Brain microvascular endothelial cell (primary cell): Measurements from ENCODE around the gene APP.

Experiments
- DNase-seq: peaks from one replicate; pipeline ENCODE4 v3.0.0-alpha.2; 2020
- H3K27ac ChIP-seq: fragments of 250-450 bp; sonication (Bioruptor Pico); 2 replicates; pipeline ENCODE4 v1.5.1; 2020; ENCODE audit warnings: mild to moderate bottlenecking, moderate library complexity
- H3K27me3 ChIP-seq: fragments of 250-450 bp; sonication (Bioruptor Pico); replicated peaks from 2 replicates; pipeline ENCODE4 v1.5.1; 2020; ENCODE audit warnings: mild to moderate bottlenecking
- H3K36me3 ChIP-seq: fragments of 250-450 bp; sonication (Bioruptor Pico); replicated peaks from 2 replicates; pipeline ENCODE4 v1.5.1; 2020; ENCODE audit warnings: mild to moderate bottlenecking
- H3K4me3 ChIP-seq: 2 replicates; pipeline ENCODE4 v1.5.1; 2011; ENCODE audit warnings: low read depth, mild to moderate bottlenecking, control low read depth, low read length, moderate library complexity
- CTCF ChIP-seq: IDR thresholded peaks from 2 replicates; pipeline ENCODE4 v1.5.1; 2011; ENCODE audit warnings: low read depth, mild to moderate bottlenecking, moderate library complexity, low read length, control low read depth, inconsistent platforms; ENCODE audit errors: missing control alignments
- in situ Hi-C: cut with HindIII; loops from 2 replicates; pipeline ENCODE4 v1.10.0; 2017; ENCODE audit warnings: low sequenced_read_pairs, low pct_ligation_motif_present

Gene APP

GRCh38 chr21:25944672-25945213, 225.8 kb downstream of the APP start:
- DNase-seq = no peak
- H3K27me3 ChIP-seq = no peaks in the 10 kb centered on the region
- H3K4me3 ChIP-seq = no peak overlapping the region
- in situ Hi-C loops = no loop called here
- H3K36me3 ChIP-seq = peaks cover 8% of the 10 kb centered on the region
- H3K27ac ChIP-seq = no peak overlapping the region
- TF ChIP-seq CTCF = no peak

- DNase-seq = no peak
- no peak overlapping the region for H3K4me3 ChIP-seq
- in situ Hi-C loops = no loop called here
- peaks cover 8% of the 10 kb centered on the region for H3K36me3 ChIP-seq
- H3K27me3 ChIP-seq = no peaks in the 10 kb centered on the region
- TF ChIP-seq CTCF = no peak
- no peak overlapping the region for H3K27ac ChIP-seq
Measured at GRCh38 chr21:25944082-25944481, 226.5 kb downstream of the APP start.

DNA sequence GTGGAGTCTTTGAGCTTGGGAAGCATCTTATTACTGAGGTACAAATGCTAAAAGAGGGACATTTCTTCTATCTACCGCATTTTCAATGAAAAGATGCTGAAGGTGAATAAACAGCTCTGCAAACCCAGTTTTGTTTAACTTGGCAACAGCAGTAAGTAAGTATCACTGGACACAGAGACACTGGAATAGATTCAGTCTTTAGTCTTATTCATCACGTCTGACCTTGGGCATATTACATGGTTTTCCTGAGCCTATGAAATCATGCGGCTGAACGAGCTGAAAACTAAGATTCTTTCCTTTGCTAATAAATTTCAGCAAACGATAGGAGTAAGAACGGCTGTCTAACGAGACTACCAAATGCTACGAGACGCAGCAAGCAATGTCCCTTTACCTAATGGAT, 228.4 kb downstream of the APP start:
- Histone ChIP-seq H3K36me3 (peaks cover 6% of the 10 kb centered on the region), H3K27me3 (no peaks in the 10 kb centered on the region), H3K27ac (no peak overlapping the region), H3K4me3 (no peak overlapping the region)
- DNase-seq = no peak
- in situ Hi-C loops = no loop called here
- TF ChIP-seq CTCF = no peak

DNA sequence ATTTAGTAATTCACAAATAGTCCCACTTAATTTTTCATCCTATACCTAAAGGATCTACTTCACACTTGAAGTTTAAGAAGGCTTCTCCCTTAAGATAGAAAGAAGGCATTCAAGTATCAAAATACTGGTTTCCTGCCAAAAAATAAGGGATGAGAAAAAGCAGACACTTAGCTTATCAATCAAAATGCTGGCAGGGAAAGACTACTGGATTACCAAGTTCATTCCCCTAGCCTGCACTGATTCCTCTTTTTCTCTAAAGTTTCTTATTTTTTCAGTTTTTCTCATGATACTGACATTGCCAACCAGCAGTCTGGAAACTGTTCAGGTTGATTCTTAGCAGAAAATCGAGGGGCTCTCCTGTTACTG, 231.2 kb downstream of the APP start:
- in situ Hi-C loops = no loop called here
- no peaks in the 10 kb centered on the region for H3K36me3 ChIP-seq
- no peak for DNase-seq
- H3K27me3 ChIP-seq = no peaks in the 10 kb centered on the region
- H3K27ac ChIP-seq = no peak overlapping the region
- no peak for TF ChIP-seq CTCF
- H3K4me3 ChIP-seq = no peak overlapping the region

DNA sequence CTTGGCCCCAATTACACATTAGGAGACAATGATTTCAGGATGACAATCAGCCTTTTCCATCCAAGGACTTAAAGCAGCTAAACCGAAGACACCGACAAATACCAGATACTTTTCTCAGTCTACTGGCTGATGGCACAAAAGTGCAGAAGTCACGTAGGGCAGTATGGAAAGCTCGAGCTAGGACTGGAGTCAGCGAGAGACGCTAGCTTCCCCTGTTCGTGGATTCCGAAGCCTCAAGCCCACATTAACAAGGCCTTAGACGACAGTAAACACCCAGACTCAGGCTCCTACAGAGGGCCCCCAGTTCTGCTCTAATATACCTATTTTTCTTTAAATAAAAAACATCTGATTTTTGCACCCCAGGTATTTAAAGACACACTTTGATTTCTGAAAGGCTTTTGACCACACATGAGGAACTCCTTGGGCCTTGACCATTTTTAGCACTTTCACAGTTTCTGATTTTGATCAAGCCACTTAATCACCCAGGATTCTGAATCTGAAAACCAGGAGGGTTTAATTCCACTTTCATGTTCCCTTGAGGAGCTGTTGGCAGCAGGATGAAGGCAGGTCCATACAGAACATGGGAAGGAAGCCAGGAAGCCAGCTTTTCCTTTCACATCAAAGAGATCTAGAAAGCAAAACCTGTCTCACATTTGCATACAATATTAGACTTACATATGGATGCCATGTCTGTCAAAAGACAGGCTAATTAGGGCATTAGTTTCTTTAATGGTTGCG, 231.7 kb downstream of the APP start:
- H3K27me3 ChIP-seq = no peaks in the 10 kb centered on the region
- no peak overlapping the region for H3K4me3 ChIP-seq
- H3K36me3 ChIP-seq = no peaks in the 10 kb centered on the region
- in situ Hi-C loops = no loop called here
- no peak for TF ChIP-seq CTCF
- no peak for DNase-seq
- H3K27ac ChIP-seq = no peak overlapping the region

GRCh38 chr21:25936776-25937175, 233.8 kb downstream of the APP start:
- no peak for TF ChIP-seq CTCF
- in situ Hi-C loops = no loop called here
- DNase-seq = no peak
- Histone ChIP-seq H3K27me3 (no peaks in the 10 kb centered on the region), H3K4me3 (no peak overlapping the region), H3K36me3 (no peaks in the 10 kb centered on the region), H3K27ac (peak overlapping the region; percentile 62)
